ENCODE data around the gene SNHG17.
"Not testable (repeated sequence)": the region's sequence is repeated elsewhere in the genome, so short reads cannot be mapped to it uniquely, and the experiment has no call there.

The SNHG17 gene

DNA sequence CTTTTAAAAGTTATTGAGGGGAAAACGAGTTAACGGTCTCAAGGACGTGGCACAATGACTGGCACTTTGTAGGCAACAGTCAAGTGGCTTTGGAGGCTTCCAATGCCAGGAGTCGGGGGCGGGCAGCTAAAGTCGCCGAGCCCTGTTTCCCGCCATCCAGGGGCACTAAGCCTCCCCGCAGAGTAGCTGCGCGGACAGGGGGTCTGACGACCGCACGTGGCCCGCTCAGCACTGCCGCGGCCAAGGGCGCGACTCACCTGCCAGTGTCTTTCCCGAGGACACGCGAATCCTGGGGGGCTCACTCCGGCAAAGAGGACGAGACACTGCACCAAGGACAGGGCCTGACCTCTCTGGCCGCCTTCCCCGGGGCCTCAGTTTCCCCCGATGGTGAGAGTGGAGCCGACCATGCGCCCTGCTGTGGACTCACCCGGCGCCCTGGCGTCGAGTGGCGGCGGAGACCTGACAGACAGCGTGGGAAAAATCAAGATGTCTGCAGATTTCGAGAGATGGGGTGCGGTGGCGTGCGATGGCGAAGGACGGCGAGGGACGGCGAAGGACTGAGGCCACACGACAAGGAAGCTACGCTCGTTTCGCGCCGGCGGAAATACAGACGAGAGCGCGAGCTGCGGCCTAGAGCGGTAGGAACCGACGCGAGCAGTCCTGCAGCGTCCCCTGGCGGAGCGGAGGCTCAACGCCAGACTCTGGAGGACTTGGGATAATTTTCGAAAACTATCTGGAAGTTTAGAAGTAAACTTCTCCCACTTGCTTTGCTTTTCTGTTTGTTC, at the start of gene SNHG17:
Gene SNHG17 (minus strand): TSS at position 559 of the 785 bp plus-strand sequence.
- H3K4me1 Mint-ChIP-seq (ENCODE audit: low read depth): peaks cover 45% of the 10 kb centered on the region
- peaks cover 8% of the 10 kb centered on the region for H3K27me3 Mint-ChIP-seq
- H3K4me3 Mint-ChIP-seq: peak within 1 kb of the TSS; percentile 96
- no peaks in the 10 kb centered on the region for H3K9me3 Mint-ChIP-seq
- H3K36me3 Mint-ChIP-seq (ENCODE audit: low read depth): peaks cover 49% of the 10 kb centered on the region
- H3K27ac Mint-ChIP-seq: peak within 1 kb of the TSS; percentile 99

DNA sequence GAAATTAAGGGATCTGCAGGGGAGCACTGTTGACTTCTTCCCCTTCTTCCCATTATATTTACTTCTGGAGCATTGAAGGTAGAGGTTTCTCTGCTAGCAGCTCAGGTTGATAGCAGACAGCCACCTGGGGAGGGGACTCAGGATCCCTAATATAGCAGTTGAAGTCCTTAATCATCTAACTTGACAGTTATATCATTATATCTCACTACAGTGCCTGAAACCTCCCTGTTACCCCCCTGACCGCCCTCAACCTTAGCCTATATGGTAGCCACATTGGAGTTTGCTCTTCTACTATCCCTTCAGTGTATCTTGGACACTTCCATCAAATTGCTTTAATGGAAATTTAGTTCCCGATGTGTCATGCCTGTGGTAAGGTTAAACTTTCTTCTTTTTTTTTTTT, 44.5 kb upstream of the SNHG17 start:
- Mint-ChIP-seq H3K4me1 (ENCODE audit: low read depth) (peaks cover 39% of the 10 kb centered on the region), H3K4me3 (no peak overlapping the region), H3K36me3 (ENCODE audit: low read depth) (peaks cover 10% of the 10 kb centered on the region), H3K27ac (no peak overlapping the region), H3K9me3 (no peaks in the 10 kb centered on the region), H3K27me3 (no peaks in the 10 kb centered on the region)

DNA sequence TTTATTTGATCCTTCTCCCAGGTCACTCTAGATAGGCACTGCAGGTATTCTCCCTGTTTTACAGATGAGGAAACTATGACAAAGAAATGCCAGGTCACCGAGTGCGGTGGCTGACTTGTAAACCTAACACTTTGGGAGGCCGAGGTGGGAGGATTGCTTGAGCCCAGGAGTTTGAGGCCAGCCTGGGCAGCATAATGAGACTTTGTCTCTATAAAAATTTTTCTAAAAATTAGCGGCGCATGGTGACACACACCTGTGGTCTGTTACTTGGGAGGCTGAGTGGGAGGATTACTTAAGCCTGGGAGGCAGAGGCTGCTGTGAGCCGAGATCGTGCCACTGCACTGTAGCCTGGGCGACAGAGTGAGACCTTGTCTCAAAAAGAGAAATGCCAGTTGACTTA, 42.6 kb upstream of the SNHG17 start:
- H3K9me3 Mint-ChIP-seq: no peaks in the 10 kb centered on the region
- H3K27me3 Mint-ChIP-seq: no peaks in the 10 kb centered on the region
- no peak overlapping the region for H3K27ac Mint-ChIP-seq
- no peak overlapping the region for H3K4me3 Mint-ChIP-seq
- peaks cover 10% of the 10 kb centered on the region for H3K36me3 Mint-ChIP-seq (ENCODE audit: low read depth)
- H3K4me1 Mint-ChIP-seq (ENCODE audit: low read depth): peaks cover 52% of the 10 kb centered on the region

DNA sequence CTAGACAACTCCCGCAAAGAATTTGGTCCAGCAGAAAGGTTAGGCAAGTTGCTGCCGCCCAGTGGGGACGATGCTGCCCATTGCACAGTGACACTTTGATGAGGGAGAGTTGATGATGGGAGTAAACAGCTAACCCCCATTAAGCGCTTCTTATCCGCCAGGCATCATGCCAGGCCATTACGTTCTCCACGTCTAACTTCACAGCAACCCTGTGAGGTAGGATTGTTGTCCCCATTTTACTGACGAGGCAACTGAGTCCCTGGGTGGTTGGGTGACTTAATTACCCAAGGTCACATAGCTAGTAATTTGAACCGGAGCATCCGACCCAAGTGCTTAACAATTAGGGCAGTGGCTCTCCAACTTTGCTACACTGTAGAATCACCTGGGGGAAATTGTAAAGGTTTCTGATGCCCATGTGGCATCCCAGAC, 38.3 kb upstream of the SNHG17 start:
- no peaks in the 10 kb centered on the region for H3K9me3 Mint-ChIP-seq
- H3K36me3 Mint-ChIP-seq (ENCODE audit: low read depth): no peaks in the 10 kb centered on the region
- peak overlapping the region; percentile 87 for H3K4me3 Mint-ChIP-seq
- H3K27ac Mint-ChIP-seq: peak overlapping the region; percentile 63
- no peaks in the 10 kb centered on the region for H3K27me3 Mint-ChIP-seq
- H3K4me1 Mint-ChIP-seq (ENCODE audit: low read depth): peaks cover 52% of the 10 kb centered on the region

DNA sequence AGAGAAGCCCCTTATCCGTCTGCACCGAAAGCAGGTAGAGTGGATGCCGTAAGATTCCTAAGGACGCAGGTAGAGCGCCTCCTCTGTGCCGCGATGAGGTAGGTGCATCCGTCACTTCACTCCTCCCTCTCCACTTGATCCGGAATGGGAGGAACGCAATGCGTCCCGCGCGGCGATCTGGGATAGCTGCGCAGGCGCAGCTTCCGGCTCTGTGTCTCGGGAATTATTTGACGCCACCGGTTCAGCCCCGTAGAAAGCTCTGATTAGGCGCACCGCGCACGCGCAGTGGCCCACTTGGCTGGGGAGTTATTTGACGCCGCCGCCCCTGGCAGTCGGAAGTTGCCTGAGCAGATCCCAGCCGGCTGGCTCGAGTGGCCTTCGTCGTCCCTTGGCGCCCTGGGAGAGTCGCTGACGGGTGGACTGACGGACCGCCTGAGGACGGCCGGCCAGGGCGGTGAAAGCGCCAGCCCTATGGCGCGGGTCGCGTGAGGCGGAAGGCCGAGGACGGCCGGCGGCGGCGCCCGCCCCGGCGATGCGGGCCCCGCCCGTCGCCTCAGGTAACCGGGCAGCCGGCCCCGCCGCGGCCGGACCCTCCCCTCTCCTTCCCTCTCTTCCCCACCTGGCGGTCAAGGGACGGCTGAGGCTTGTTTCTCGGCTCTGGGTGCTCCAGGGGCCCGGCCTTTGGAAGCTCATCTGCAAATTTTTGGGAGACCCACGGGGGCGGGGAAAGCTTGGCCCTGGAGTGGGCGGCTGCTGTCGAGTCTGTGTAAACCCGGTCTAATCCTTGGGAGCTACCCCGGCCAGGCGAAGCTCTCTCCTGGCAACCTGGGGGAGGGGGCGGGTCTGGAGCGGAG, 37.6 kb upstream of the SNHG17 start, which contains the start of gene RALGAPB:
Gene RALGAPB (plus strand): TSS at position 331 of the 854 bp plus-strand sequence. CDS start 15,590 bp downstream, outside the sequence.
- H3K4me1 Mint-ChIP-seq (ENCODE audit: low read depth): peaks cover 52% of the 10 kb centered on the region
- H3K27me3 Mint-ChIP-seq: no peaks in the 10 kb centered on the region
- no peaks in the 10 kb centered on the region for H3K9me3 Mint-ChIP-seq
- H3K27ac Mint-ChIP-seq: peak within 1 kb of the TSS; percentile 63
- peak within 1 kb of the TSS; percentile 87 for H3K4me3 Mint-ChIP-seq
- no peaks in the 10 kb centered on the region for H3K36me3 Mint-ChIP-seq (ENCODE audit: low read depth)

DNA sequence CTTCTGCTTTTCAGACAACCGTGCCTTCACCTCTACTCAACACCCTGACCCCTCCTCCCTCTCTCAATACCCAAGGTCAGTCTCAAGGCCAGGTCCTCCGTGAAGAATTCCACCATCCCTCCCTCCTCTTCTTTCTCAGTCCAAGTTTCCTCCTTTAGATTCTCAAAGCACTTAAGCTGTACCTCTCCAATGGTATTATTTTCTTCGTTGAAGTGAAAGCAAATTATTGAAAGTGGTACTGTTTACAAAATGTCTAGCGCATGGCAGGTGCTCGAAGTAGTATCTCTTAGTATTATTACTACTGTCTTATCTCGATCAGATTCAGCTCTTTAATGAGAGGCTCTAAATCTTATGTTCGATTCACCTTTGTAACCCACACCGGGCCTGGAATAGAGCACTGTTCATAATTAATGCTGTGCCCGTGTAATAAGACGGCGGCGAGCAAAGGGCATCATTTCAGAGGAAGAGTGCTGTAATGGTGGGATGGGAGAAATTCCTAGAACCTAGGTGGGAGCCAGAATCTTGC, 36.9 kb upstream of the SNHG17 start:
- no peaks in the 10 kb centered on the region for H3K27me3 Mint-ChIP-seq
- no peaks in the 10 kb centered on the region for H3K36me3 Mint-ChIP-seq (ENCODE audit: low read depth)
- peak overlapping the region; percentile 87 for H3K4me3 Mint-ChIP-seq
- H3K9me3 Mint-ChIP-seq: no peaks in the 10 kb centered on the region
- peaks cover 47% of the 10 kb centered on the region for H3K4me1 Mint-ChIP-seq (ENCODE audit: low read depth)
- H3K27ac Mint-ChIP-seq: peak overlapping the region; percentile 54

DNA sequence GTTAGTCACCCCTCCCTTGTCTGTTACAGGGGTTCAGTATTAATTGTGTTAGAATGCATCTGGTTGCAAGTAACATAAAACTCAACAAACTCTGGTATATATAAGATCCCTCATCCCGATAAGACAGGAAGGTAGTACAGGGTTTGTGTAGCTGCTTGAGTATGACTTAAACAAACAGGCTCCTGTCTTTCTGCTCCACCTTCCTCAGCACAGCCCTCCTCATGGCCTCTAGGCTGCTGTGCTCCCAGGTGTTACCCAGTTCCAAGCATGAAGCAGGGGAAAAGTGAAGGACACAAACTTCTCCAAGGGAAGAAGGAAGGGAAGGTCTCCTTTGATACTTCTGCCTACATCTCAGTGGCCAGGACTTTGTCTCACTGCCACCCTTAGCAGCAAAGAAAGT, 36.1 kb upstream of the SNHG17 start:
- Mint-ChIP-seq H3K4me3 (no peak overlapping the region), H3K9me3 (no peaks in the 10 kb centered on the region), H3K36me3 (ENCODE audit: low read depth) (no peaks in the 10 kb centered on the region), H3K4me1 (ENCODE audit: low read depth) (peaks cover 39% of the 10 kb centered on the region), H3K27me3 (no peaks in the 10 kb centered on the region), H3K27ac (peak overlapping the region; percentile 17)

DNA sequence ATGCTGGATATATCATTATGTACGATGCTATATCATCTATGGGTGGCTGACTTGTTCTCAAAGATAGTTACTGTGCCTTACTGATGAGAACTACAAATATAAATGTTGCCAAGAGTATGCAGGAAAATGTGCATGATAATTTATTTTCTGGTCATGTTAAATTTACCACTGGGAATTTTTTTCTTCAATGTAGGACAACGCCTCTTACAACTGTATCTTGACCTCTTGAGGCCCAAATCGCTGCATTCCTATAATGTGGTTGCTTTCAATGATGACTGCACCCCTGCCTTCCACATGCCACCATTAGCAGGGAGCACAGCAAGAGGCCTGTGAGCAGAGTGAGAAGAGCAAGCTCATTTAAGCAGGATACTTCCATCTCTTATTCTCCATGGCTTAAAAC, 31.9 kb upstream of the SNHG17 start:
- Mint-ChIP-seq H3K36me3 (ENCODE audit: low read depth) (no peaks in the 10 kb centered on the region), H3K27me3 (no peaks in the 10 kb centered on the region), H3K9me3 (no peaks in the 10 kb centered on the region), H3K27ac (no peak overlapping the region), H3K4me3 (no peak overlapping the region), H3K4me1 (ENCODE audit: low read depth) (peaks cover 4% of the 10 kb centered on the region)

DNA sequence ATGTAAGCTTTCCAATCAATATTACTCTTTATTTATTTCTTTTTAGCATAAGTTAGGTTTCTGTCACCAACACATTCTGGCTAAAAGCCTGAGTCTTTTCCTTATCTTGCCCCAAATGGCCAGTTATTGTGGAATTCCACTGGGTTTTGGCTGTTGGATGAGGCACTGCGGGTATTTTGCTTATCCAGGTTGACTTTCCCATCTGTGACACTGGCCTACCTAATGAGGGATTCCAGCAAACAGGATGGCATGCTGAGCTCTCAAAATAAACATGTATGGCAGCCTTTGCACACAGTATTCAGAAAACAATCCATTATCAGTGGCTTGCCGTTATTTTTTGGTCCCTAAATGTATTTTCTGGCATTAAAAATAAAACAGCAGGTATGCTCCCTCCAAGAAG, 31.0 kb upstream of the SNHG17 start:
- Mint-ChIP-seq H3K4me3 (no peak overlapping the region), H3K27ac (no peak overlapping the region), H3K4me1 (ENCODE audit: low read depth) (no peaks in the 10 kb centered on the region), H3K36me3 (ENCODE audit: low read depth) (no peaks in the 10 kb centered on the region), H3K27me3 (no peaks in the 10 kb centered on the region), H3K9me3 (no peaks in the 10 kb centered on the region)

DNA sequence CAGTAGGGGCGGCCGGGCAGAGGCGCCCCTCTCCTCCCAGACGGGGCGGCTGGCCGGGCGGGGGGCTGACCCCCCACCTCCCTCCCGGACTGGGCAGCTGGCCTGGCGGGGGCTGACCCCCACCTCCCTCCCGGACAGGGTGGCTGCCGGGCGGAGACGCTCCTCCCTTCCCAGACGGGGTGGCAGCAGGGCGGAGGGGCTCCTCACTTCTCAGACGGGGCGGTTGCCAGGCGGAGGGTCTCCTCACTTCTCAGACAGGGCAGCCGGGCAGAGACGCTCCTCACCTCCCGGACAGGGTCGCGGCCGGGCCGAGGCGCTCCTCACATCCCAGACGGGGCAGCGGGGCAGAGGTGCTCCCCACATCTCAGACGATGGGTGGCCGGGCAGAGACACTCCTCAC, 26.4 kb upstream of the SNHG17 start:
- not testable (repeated sequence) for H3K9me3 Mint-ChIP-seq; H3K27ac Mint-ChIP-seq; H3K27me3 Mint-ChIP-seq; H3K36me3 Mint-ChIP-seq (ENCODE audit: low read depth); H3K4me1 Mint-ChIP-seq (ENCODE audit: low read depth); H3K4me3 Mint-ChIP-seq

DNA sequence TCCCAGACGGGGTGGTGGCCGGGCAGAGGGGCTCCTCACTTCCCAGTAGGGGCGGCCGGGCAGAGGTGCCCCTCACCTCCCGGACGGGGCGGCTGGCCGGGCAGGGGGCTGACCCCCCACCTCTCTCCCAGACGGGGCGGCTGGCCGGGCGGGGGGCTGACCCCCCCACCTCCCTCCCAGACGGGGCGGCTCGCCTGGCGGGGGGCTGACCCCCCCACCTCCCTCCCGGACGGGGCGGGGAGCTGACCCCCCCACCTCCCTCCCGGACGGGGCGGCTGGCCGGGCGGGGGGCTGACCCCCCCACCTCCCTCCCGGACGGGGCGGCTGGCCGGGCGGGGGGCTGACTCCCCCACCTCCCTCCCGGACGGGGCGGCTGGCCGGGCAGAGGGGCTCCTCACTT, 26.0 kb upstream of the SNHG17 start:
- not testable (repeated sequence) for H3K36me3 Mint-ChIP-seq (ENCODE audit: low read depth); H3K9me3 Mint-ChIP-seq; H3K4me3 Mint-ChIP-seq; H3K27ac Mint-ChIP-seq; H3K27me3 Mint-ChIP-seq; H3K4me1 Mint-ChIP-seq (ENCODE audit: low read depth)

DNA sequence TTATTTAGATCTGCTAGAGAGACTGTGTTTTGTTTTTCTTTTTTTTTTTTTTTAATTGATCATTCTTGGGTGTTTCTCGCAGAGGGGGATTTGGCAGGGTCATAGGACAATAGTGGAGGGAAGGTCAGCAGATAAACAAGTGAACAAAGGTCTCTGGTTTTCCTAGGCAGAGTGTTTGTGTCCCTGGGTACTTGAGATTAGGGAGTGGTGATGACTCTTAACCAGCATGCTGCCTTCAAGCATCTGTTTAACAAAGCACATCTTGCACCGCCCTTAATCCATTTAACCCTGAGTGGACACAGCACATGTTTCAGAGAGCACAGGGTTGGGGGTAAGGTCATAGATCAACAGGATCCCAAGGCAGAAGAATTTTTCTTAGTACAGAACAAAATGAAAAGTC, 25.5 kb upstream of the SNHG17 start:
- H3K27ac Mint-ChIP-seq; H3K4me3 Mint-ChIP-seq; H3K36me3 Mint-ChIP-seq (ENCODE audit: low read depth); H3K27me3 Mint-ChIP-seq; H3K9me3 Mint-ChIP-seq; H3K4me1 Mint-ChIP-seq (ENCODE audit: low read depth): not testable (repeated sequence)

DNA sequence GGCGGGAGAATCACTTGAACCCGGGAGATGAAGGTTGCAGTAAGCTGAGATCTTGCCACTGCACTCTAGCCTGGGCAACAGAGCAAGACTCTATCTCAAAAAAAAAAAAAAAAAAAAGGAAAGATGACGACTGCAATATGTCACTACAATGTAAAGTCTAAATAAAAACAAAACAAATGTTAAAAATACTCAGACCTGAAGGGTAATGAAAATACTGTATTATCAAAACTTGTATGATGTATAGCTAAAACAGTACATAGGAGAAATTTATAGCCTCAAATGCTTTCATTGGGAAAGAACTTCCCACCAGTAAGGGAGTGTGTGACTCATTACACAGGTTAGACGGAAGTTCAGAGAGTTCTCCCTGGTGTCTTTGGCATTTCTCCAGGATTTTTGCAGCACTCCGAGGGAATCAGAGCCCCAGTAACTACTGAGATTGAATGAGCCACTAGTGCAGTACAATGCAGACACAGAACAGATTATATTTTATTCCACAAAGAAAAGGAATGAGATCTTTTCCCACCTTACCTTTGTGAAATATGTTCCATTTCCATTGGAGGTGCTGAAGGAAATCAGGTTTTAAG, 25.0 kb upstream of the SNHG17 start:
- H3K36me3 Mint-ChIP-seq (ENCODE audit: low read depth): no peaks in the 10 kb centered on the region
- H3K4me1 Mint-ChIP-seq (ENCODE audit: low read depth): no peaks in the 10 kb centered on the region
- H3K4me3 Mint-ChIP-seq: no peak overlapping the region
- peaks cover 3% of the 10 kb centered on the region for H3K27me3 Mint-ChIP-seq
- H3K27ac Mint-ChIP-seq: no peak overlapping the region
- no peaks in the 10 kb centered on the region for H3K9me3 Mint-ChIP-seq

DNA sequence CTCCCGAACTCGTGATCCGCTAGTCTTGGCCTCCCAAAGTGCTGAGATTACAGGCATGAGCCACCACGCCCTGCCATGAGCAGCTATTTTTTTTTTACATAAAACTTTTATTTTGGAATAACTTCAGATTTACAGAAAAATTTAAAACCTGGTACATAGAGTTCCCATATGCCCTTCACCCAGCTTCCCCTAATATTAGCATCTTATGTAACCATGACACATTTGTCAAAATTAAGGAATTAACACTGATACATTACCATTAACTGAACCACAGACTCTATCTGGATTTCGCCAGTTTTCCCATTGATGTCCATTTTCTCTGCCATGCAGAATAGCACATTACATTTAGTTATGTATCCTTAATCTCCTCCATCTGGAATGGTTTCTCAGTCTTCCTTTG, 23.2 kb upstream of the SNHG17 start:
- Mint-ChIP-seq H3K9me3 (no peaks in the 10 kb centered on the region), H3K4me3 (no peak overlapping the region), H3K27ac (no peak overlapping the region)

More for the DNA sequence above, 23.2 kb upstream of the SNHG17 start:
- peaks cover 3% of the 10 kb centered on the region for H3K4me1 Mint-ChIP-seq (ENCODE audit: low read depth)
- H3K27me3 Mint-ChIP-seq: peaks cover 3% of the 10 kb centered on the region
- H3K36me3 Mint-ChIP-seq (ENCODE audit: low read depth): no peaks in the 10 kb centered on the region
